Activated CD4-positive, alpha-beta T cell treated with anti-CD3 and anti-CD28 coated beads, Interleukin-2, Interleukin-6, amounts not matched to agents 100 ng/mL and 50 ng/mL, durations not matched to agents 16 hours and 8 hours (primary cell): Measurements from ENCODE around the gene CCL28.
"Not testable (repeated sequence)": the region's sequence is repeated elsewhere in the genome, so short reads cannot be mapped to it uniquely, and the experiment has no call there.

ENCODE experiments used
- DNase-seq: peaks from one replicate; pipeline ENCODE4 v3.0.0-alpha.2; 2020

CCL28 gene

DNA sequence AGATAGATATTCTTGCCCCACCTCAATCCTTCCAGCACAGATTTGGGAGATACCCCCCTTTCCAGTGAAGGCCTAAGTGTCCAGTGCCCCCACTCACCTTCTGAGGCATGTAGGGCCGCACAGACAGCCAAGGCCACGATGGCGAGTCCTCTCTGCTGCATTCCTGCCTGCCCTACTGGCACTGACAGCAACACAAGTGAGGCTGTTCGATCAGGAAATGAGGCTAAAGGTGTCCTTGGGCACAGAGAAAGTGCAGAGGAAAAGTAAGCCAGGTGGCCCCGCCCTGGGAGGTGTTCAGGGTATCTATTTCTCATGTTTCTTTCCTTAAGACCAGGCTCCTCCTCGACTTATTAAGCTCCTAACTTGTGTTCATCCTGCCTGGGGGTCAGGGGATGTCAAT, at the start of gene CCL28:
Gene CCL28 (minus strand): TSS at position 236 of the 400 bp plus-strand sequence. CDS start 75 bp downstream, at position 161.
- DNase-seq, result no peak

DNA sequence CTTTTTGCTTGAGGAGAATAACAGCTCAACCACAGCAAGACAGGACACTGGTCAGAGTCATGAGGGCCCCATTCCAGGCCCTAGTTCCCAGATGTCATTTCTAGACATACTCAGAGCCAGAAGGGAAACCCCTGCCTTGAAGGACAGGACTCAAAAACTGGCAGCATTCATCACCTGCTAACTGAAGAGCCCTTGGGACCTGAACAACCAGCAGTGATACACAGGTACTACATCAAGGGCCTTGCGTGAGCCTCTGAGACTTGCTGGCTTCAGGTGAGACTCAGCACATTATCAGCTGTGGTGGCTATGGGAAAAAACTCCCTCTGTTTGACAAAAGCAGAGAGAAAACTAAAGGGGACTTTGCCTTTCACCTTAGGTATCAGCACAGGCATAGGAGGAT, 48.9 kb upstream of the CCL28 start:
- DNase-seq, result no peak

DNA sequence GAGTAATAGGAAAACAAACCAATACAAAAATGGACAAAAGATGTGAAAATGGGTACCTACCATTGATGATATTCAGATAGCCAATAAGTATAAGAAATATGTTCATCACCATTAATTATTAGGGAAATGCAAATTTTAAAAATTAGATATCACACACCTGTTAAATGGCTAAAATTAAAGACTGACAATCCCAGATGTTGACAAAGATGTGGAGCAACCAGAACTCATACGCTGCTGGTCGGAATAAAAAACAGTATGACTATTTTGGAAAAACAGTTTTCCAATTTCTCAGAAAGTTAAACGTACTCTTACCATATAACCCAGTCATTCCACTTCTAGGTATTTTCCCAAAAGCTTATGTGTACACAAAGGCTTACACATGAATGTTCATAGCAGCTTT, 44.4 kb upstream of the CCL28 start:
- DNase-seq, result no peak

GRCh38 chr5:43441575-43441974, 29.4 kb upstream of the CCL28 start:
- not testable (repeated sequence) for DNase-seq

DNA sequence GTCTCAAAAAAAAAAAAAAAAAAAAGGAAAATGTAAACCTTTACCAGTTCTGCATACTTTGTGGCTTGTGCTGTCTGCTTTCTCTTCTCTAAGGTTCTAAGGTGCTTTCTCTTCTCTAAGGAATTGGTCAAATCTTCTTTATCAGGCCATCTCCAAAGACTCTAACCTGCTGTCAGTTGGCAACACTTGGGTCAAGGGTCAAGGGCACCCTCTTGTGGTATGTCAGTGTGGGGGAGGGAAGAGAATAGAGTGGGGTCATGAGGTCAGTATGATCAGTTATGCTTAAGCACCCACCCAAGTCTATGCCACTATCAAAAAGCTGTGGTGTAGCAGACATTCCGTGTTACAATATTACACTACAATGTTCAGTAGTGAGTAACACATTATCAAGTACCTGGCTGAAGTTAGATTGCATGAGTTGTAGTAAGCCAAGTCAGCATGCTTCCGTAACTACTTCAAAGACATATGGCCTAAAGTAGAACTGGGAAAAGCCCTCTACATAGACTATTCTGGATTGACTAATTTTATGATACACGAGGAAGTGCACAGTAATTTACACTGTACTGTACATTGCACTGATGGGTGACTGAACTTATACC, 25.0 kb upstream of the CCL28 start:
- no peak for DNase-seq

DNA sequence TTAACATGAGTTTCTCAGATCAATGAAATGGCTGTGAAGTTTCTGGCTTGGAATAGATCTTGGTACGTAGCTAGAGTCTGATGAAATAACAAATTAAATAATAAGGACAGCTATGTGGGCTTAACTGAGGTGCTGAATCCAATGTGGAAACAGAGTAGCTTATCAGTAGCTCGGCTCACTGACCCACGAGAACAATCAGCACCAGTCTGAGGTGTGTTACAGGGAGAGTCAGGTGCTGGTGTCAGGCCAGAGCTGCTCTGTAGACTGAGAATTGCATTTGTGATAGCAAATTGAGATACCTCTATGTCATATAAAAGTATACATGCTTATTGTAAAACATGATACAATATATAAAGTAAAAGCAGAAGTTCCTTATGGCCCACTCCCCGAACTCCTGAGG, 21.2 kb upstream of the CCL28 start:
- no peak for DNase-seq

- no peak for DNase-seq
These were observed 20.5 kb upstream of the CCL28 start for GRCh38 chr5:43432486-43433375.

- no peak for DNase-seq
These were observed 17.5 kb upstream of the CCL28 start for GRCh38 chr5:43429706-43430105.

- DNase-seq, result no peak
These were observed 16.8 kb upstream of the CCL28 start for GRCh38 chr5:43429016-43429415.

DNA sequence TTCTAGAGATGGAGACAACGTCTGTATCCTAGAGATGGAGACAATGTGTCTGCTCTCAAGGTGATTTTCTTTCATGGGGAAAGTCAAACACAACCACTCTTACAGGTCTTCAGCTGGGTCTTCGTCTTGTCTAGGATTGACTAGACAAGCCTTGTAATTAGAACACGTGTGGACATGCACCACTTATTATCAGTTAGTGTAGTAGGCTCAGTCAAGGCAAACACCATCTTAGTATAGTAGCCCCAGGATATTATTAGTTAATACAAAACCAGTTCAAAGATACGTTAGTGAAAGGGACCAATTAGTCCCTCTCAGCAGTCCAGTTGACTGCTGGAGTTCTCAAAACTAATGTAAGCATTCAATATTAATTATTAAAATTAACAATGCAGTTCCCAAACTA, 15.1 kb upstream of the CCL28 start:
- DNase-seq, result no peak

DNA sequence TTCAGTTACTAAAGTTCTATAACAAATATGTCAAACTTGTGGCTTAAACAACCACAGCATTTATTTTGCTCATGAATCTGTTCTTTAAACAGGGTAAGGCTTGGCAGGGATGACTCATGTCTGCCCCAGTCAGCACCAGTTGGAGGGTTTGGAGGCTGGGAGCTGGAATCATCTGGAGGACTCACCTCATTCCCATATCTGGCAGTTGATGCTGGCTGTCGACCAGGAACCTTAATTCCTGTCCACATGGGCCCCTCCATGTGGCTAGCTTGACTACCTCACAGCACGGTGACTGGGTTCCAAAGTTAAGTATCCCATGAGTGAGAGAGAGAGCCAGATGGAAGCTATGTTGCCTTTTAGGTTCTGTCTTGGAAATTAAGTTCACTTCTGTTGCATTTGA, 13.8 kb upstream of the CCL28 start:
- DNase-seq, result no peak

GRCh38 chr5:43423086-43423485, 10.9 kb upstream of the CCL28 start:
- DNase-seq, result not testable (repeated sequence)

DNA sequence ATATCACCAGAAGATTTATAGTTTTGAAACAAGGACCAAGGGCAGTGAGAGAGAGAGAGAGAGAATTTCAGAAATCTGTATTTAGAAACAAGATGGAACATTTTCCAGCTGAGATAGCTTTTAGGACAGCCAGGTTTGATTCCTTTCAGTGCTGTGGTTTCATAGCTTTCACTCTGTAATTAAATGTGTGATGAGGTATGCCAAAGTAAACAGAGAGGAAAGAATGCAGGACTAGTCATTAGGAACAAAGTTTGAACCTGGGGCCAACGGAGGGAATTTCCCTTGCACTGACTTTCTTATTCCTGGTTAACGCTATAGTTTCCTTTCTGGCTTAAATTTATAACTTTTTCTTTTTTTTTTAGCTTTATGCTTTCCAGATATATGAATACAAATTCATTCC, 10.0 kb upstream of the CCL28 start:
- DNase-seq, result no peak

DNA sequence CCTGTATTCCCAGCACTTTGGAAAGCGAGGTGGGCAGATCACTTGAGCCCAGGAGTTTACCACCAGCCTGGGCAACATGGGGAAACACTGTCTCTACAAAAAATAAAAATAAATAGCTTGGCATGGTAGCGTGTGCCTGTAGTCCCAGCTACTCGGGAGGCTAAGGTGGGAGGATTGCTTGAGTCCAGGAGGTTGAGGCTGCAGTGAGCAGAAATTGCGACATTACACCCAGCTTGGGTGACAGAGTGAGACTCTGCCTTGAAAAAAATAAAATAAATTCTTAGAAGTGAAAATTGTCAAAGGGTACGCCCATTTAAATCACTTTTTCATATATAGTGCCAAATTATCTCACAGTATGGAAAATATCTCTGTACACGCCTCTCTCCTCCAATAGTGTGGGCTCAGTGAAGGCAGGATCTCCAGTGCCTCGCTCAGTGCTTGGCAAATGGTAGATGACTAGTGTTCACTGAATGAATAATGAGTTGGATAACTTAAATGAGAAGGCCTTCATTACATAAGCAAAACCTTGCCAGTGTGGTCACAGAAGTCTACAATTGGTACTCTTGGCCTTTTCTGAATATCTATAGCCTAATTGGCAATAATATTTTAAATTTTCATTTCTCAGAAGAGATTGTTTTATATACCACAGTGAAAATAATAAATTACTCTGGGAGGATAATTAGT, 9.4 kb upstream of the CCL28 start:
- no peak for DNase-seq

DNA sequence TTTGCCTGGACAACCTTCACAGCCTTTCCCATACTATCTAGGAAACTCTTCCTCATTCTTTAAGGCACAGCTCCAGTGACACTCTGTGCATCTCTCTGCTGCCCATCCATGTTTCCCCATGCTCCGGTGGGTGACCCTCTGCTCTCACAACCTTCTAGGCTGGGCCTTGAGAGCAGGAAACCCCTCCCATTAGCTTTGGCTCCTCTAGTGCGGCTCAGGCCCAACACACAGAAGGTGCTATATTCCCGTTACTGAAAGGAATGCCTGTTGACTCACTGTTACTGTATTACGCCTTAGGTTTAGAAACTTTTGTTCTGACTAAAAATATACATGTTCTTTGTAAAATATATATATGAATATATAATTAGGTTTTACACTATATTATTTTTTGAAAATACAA, 8.1 kb upstream of the CCL28 start:
- DNase-seq, result no peak

DNA sequence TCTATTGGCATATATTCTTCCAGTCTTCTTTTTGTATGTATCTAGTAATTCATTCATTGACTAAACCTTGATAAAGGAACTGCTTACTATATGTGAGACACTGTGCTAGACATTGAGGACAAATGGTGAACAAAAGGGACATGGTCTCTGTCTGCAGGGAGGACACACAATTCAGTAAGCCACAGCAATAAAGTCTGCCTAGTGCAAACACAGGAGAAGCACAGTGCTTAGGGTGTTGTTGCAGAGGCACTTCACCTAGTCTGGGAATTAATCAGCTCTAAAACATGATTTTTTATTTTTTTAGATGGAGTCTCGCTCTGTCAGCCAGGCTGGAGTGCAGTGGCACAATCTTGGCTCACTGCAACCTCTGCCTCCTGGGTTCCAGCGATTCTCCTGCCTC, 6.4 kb upstream of the CCL28 start:
- no peak for DNase-seq

GRCh38 chr5:43416803-43417394, 4.7 kb upstream of the CCL28 start:
- DNase-seq, result no peak

GRCh38 chr5:43415935-43416802, 4.0 kb upstream of the CCL28 start:
- DNase-seq, result no peak

DNA sequence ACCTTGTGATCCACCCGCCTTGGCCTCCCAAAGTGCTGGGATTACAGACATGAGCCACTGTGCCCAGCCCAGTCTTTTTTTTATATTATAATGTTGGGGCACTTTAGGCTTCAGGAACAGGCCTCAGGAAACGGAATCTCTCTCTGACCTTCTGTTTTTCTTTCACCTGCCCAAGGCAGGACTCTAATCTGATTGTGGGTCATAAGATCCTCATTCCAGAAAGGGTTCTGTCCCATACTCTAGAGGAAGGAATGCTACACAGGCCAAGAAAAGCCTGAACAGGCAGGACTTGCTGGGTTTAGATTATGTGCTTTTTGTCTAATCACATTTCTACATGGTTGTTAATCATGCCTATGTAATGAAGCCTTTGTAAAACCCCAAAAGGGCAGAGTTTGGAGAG, 1.8 kb upstream of the CCL28 start:
- DNase-seq, result no peak

GRCh38 chr5:43412644-43413043, 453 bp upstream of the CCL28 start:
- no peak for DNase-seq

DNA sequence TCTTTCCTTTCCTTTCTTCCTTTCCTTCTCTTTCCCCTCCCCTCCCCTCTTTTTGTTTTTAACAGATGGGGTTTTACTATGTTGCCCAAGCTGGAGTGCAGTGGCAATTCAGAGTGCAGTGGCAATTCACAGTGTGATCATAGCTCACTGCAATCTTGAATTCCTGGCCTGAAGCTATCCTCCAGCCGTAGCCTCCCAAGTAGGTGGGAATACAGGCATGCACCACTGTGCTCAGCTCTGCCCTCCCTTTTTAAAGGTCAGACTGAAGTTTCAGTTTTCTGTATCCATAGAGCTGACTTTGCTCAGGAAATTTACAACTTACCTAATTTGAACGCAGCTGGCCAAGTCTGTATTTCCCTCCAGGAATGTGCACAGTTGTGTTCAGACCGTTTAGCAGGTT, 696 bp downstream of the CCL28 start:
- no peak for DNase-seq

GRCh38 chr5:43410414-43410813, 1.8 kb downstream of the CCL28 start:
- no peak for DNase-seq
